Stimulated activated CD4-positive, alpha-beta T cell treated with anti-CD3 and anti-CD28 coated beads, Interleukin-1b, Interleukin-23, amount 100 ng/mL, for 24 hours (primary cell): ENCODE results near the gene SARS2.
"Not testable (repeated sequence)": the region's sequence is repeated elsewhere in the genome, so short reads cannot be mapped to it uniquely, and the experiment has no call there.

Experiments used
- DNase-seq, 4 experiments: peaks; one replicate each; pipeline ENCODE4 v3.0.0-alpha.2; 2020; ENCODE audit warnings: low read depth in 4 of 4, low spot score in 1 of 4

Gene SARS2, protein sequence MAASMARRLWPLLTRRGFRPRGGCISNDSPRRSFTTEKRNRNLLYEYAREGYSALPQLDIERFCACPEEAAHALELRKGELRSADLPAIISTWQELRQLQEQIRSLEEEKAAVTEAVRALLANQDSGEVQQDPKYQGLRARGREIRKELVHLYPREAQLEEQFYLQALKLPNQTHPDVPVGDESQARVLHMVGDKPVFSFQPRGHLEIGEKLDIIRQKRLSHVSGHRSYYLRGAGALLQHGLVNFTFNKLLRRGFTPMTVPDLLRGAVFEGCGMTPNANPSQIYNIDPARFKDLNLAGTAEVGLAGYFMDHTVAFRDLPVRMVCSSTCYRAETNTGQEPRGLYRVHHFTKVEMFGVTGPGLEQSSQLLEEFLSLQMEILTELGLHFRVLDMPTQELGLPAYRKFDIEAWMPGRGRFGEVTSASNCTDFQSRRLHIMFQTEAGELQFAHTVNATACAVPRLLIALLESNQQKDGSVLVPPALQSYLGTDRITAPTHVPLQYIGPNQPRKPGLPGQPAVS

DNA sequence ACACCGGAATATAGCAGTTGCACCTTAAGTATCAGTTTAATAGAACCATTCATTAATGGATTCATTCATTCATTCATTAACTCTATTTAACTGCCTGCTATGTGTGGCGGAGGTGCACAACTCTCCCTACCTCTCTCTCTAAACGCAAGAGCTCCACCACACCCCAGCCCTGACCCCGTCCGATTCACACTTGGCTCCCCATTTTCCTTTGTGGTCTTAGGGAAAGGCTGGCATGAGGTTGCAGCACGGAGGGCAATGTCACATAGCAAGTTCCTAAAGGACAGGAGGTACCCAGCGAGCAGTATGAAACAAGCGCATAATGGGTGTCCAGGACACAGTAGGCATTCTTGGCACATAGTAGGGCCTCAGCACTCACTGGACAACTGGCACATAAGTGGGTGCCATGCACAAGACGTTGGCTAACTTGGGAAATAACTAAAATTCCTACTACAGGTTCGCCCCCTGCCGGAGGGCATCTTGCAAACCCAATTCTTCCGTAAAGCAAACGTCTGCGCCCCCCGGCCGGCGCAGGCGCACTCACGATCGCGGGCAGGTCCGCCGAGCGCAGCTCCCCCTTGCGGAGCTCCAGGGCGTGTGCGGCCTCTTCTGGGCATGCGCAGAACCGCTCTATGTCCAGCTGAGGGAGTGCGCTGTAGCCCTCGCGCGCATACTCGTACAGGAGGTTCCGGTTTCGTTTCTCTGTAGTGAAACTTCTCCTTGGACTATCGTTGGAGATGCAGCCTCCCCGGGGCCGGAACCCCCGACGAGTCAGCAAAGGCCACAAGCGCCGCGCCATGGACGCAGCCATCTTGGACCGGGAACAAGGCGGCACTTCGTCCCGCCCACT lies at the start of gene SARS2:
SARS2 (minus strand) TSS at position 835 of the 847 bp plus-strand sequence; CDS start at position 808, 27 bp downstream.
- DNase-seq, result peak; percentile 72 to 83 (median 82)

DNA sequence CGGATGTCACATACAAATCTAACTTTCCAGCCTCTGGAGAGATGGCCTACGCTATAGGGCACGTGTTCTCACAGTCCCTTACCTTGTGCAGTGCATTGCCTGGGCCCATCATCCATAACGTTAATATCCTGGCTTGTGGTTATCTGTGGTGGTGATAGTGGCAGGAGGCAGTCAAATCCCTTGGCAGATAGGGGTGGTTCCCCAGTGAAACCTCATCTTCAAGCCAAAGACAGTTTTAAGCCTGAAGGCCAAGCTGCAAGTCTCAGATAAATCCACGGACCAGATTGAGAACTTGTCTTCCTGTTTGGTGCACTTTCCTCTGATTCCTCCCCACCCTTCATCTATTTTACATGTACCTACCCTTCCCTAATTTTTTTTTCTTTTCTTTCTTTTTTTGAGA lies 49.2 kb upstream of the SARS2 start:
- no peak for DNase-seq

DNA sequence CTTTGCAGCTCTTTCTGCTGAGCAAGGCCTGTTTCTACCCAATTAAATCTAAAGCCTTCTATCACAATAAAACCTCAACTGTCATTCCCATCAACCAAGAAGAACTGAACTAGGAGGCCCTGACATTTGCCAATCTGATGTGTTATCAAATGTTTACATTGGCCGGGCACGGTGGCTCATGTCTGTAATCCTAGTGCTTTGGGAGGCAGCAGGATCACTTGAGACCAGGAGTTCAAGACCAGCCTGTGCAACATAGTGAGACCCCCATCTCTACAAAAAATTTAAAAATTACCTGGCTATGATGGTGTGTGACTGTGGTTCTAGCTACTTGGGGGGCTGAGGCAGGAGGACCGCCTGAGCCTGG lies 47.7 kb upstream of the SARS2 start:
- no peak for DNase-seq

DNA sequence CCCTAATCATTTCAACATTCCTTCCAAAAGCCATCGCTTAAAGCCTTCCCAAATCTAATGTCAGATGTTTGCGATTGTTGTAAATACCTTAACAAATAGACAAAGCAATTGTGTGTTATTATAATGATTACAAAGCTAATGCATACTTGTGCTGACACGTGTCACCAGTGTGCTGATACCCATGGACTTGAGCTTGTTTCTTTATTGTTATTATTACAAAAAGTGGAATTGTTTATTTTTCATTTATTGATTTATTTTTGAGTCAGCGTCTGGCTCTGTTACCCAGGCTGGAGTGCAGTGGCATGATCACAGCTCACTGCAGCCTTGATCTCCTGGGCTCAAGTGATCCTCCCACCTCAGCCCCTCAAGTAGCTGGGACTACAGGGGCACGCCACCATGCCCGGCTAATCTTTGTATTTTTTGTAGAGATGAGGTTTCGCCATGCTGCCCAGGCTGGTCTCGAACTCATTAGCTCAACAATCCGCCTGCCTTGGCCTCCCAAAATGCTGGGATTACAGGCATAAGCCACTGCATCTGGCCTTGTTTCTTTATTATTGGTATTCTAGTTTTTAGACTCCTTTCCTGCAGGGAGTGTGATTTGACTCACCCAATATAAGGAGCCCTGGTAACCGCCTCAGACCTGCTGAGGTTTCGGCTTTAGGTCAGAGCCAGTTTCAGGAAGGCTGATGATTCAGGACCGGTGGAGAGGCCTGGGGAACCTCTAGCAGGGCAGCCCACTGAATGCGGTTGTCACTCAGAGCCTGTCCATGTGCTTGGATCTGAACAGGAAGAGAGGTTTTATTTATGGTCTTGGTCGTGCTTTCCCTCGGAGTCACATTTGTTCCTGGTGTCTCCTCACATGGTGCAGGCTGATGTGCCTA lies 47.1 kb upstream of the SARS2 start:
- DNase-seq, result peak in 2 of 4 experiments; percentile 19 to 63

DNA sequence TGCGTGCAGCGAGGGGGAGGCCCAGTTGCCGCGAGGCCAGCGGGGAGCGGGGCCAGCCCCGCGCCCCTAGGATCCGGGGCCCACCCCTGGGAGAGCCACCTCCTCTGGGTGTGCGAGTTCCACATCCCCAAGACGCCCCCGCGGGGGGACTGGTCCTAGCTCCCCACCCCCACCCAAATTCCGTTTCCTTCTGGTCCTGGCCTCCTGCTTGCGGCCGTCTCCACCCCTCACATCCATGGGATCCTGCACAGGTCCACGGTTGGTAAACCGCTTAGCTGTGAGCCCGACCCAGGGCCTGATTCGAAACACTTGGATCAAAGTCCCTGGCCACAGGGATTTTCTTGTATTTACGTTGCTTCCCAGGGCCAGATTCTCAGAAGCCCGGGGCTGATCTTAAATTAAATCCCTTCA lies 45.3 kb upstream of the SARS2 start:
- DNase-seq, result no peak

DNA sequence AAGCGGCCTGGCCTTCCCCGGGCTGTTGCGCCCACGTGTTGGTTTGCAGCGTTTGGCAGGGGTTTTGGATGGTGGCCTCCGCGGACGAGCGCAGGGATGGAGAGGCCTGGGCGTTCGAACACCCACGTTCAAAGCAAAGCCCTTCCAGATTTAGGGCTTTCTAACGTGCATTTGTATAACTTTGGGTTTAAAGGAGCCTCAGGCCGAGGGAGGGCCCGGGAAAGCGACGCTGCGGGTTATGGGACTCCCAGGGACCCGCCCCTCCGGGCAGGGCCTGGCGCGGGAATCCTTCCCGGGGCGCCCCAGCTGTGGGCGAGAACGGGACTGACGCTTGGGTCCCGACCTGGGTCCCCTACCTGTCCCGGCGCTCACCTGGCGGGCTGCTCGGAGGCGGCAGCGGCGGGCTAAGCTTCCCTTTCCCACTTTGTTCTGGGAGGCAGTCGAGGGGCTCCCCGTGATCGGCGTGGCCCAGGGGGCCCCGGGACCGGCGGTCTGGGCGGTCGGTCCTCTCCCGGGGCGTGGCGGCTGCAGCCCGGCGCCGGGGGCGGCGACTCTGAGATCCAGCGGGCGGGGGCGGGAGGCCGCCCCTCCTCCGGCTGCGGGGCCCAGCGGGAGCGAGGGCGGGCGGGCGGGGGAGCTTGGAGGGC lies 44.8 kb upstream of the SARS2 start, which contains the start of gene FBXO17:
FBXO17 (minus strand) TSS at position 529 of the 647 bp plus-strand sequence. CDS start 25,423 bp downstream, outside the sequence.
- DNase-seq, result no peak

DNA sequence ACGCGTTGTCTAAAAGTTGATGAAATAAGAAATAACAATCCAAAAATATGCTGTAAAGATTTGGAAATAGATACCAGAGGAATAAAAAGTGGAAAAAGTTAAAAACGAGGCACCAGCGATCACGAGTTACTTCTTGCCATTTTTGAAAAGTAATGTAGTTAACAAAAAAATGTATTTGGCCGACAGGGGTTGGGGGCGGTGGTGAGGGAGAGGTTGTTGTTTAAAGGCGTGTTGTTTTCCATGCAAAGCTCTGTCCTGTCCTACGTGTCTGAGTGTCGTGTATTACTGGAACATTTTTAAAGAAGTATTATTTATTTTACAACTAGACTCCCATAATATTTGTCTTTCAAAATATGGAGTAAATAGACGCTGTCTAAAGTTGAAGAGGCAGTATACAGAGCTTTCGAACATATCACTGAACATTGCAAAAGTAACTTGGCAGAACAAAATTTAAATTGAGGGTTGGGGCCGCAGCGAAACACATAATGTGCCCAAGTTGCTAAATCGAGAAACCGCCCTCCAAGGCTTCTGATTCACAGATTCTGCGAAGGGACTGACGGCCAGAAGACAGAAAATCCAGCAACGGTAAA lies 44.2 kb upstream of the SARS2 start:
- DNase-seq, result no peak

DNA sequence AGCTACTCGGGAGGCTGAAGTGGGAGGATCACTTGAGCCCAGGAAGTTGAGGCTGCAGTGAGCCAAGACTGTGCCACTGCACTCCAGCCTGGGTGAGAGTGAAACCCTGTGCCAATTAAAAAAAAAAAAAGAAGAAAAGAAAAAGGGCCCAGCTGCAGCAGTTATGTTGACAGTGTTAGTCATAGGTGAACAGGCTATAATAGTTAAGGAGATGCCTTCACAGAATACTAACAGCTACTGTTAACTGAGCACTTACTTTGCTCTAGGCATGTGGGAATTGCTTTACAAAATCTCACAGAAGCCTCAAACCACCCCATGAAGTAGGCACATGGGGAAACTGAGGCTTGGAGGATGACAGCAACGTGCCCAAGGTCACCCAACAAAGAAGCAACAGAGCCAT lies 41.1 kb upstream of the SARS2 start:
- DNase-seq, result no peak

DNA sequence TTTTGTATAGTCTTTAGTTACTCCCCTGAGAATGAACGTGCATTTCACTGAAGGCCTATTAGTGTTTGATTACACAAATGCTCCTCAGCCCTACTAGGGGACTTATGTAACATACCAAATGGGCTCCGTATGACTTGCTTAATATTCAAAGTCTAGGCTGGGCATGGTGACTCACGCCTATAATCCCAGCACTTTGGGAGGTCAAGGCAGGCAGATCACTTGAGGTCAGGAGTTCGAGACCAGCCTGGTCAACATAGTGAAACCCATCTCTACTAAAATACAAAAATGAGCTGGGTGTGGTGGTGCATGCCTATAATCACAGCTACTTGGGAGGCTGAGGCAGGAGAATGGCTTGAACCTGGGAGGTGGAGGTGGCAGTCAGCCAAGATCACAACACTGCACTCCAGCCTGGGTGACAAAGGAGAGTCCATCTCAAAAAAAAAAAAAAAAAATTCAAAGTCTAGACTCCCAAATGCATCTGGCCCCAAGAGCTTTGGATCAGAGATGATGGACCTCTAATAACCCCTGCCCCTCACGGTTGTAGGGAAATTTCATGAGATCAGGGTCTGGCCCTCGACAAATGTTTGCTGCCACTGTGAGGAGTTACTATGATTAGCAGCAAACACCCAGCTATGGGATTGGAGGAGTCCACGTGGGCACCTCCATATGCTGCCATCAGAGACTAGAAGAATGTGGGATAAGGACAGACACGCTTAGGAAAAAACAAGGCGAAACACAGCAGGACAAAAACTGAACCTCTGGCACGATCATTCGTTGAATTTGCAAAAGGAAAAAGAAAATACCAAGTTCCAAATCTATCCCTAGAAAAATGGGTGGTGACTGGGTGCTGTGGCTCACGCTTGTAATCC lies 40.3 kb upstream of the SARS2 start:
- DNase-seq, result no peak

DNA sequence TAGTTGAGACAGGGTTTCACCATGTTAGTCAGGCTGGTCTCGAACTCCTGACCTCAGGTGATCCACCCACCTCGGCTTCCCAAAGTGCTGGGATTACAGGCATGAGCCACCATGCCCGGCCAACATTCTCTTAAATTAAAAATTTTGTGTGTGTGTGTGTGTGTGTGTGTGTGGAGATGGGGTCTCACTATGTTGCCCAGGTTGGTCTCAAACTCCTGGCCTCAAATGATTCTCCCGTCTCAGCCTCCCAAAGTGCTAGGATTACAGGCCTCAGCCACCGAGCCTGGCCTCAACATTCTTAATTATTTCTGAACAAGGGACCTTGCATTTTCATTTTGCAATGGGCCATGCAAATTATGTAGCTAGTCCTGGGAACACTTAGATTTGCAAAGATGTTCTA lies 35.6 kb upstream of the SARS2 start:
- not testable (repeated sequence) for DNase-seq

DNA sequence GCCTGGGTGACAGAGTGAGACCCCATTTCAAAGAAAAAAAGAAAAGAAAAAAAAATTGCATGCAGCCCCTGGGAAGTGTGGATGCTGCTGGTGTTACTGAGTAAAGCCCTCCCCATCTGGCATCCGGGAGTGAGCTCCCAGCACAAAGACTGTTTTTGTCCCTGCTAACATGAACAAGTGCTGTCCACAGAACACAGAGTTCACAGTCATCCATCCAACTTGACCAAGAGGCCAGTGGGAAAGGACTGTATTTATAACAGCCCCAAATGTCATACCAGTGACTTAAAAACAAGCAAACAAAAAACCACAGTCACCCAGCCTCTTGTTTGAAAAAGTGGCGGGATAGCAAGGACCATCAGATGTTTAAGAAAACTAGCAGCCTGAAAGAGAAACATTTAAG lies 34.2 kb upstream of the SARS2 start:
- no peak for DNase-seq

DNA sequence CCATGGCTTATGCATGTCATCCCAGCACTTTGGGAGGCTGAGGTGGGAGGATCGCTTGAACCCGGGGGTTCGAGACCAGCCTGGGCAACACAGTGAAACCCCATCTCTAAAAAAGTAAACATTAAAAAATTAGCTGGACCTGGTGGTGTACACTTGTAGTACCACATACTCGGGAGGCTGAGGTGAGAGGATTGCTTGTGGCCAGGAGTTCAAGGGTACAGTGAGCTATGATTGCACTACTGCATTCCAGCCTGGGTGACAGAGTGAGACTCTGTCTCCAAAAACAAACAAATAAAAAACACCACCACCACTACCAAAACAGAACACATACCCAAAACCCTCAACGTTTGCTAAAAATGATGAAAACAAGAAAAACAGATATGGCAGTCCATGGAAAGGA lies 29.1 kb upstream of the SARS2 start:
- no peak for DNase-seq

DNA sequence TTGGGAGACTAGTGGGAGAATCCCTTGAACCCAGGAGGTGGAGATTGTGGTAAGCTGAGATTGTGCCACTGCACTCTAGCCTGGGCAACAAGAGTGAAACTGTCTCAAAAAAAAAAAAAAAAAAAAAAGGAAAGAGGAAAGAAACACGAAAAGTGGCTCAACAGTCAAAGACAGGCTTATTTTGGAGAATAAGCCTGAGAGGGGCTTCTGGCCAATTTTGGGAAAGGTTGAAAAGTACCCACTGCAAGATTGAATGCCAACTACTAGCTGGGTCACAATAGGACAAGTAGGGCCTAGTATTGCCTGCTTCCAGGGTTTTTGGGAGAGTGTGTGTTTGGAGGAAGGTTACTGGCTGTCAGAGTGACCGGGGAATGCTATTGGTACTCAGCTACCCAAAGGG lies 27.7 kb upstream of the SARS2 start:
- no peak for DNase-seq

DNA sequence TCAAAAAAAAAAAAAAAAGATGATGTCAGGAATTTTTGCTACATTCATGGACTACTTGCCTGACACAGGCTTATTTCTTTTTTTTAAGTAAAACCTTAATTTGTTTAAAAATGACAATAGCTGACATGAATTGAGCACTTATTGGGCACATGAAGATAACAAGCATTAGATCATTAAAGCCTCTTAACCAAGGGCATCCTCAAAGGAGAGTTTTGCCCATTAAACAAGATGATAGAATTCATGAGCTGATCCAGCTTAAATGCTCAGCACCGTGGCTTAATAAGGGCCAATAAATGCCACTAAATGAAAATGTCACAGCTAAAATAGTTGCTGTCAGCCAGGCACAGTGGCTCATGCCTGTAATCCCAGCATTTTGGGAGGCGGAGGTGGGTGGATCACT lies 25.7 kb upstream of the SARS2 start:
- DNase-seq, result no peak

DNA sequence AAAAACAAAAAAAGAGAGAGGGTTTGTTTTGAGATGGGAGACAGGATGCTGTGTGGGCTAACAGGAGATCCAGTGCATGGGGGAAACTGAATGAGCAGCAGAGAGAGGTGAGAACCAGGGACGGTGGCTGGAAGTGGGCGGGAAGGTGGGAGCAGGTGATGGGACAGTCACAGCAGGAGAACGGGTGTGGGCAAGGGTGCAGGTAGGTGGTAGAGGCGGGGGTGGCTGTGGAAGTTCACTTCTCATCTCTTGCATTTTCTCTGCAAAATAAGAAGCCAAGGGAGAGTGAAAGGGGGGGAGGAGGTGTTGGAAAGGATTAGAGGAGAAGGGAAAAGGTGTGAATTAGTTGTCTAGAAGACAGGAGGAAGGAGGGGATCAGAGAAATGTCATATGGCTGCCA lies 23.1 kb upstream of the SARS2 start:
- DNase-seq, result no peak

DNA sequence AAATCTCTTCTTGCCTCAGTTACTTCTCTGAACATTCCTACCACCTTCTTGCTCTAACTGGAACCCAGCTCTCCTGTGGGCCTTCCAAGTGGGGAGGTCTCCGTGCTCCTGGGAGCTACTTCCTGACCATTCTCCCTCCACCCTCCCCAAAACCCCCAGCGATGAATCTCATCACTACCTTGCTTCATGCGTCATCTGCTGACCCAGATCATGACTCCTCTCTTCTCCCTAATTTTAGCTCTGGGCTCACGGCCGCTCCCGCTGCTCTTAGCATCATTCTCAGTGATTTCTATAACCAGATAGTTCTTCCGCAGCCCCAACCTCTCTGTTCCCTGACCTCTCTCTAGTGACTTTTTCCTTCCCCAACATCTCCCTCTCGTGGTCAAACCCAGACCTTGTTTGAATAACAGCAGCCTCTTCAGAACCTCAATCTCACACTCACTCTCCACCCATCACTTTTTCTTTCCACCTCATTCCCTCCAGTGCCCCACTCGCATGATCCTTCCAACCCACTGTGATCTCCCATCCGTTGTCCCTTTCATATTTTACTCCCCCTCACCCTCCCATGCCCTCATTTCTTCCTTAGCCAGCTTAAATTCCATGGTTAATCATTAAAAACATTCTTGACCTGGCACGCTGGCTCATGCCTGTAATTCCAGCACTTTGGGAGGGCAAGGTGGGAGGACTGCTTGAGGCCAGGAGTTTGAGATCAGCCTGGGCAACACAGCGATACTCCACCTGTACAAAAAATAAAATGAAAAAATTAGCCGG lies 22.0 kb upstream of the SARS2 start:
- DNase-seq, result no peak

DNA sequence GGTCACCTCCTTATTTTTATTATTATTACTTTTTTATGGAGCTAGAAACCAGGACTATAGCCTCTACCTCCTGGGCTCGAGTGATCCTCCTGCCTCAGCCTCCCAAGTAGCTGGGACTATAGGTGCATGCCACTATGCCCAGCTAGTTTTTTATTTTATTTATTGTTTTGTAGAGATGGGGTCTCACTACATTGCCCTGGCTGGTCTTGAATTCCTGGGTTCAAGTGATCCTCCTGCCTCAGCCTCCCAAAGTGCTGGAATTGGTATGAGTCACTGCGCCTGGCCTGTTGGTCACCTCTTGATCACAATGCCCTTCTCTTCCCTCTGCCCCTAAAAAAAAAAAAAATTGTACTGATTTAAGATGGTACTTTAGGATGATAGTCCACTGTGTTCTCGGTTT lies 20.6 kb upstream of the SARS2 start:
- no peak for DNase-seq

DNA sequence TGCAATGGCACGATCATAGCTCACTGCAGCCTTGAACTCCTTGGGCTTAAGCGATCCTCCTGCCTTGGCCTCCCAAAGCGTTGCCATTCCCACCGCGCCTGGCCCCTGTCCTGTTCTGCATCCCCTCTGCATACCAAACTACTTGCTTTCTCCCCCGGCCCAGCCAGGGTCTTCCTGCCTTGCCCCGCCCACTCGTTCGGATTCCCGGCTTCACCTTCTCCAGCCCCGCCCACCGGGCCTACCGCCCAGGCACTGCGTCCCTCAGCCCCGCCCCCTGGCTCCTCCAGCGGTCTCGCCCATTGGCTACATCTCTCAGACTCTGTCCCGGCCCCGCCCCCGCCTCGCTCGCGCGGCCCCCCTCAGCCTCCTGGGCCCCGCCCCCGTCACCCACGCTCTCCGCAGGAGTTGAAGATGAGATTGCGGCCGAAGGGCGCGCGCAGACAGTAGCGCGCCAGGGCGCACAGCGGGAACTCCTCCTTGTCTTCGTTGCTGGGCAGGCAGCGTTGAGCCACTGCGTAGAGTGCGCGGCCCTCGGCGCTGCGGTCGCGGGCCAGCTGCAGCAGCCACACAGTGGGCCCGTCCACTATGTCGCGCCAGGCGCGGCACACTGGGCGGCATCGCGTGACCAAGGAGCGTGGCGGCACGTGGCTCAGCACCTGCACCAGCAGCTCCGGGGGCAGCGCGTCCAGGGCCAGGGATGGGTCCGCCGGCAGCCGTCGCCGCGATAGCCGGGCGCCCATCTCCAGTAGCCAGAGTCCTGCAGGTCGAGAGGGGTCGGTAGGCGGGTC lies 19.2 kb upstream of the SARS2 start:
- DNase-seq, result peak; percentile 52 to 89 (median 74)
